Activated gamma-delta T cell treated with Interleukin-2 at 50 U/mL for 16 hours (primary cell): Measurements from ENCODE around the gene F2RL1.
"Not testable (repeated sequence)": the region's sequence is repeated elsewhere in the genome, so short reads cannot be mapped to it uniquely, and the experiment has no call there.

Experiments used
- DNase-seq: peaks from one replicate; pipeline ENCODE4 v3.0.0-alpha.2; 2020

The F2RL1 gene

GRCh38 chr5:76852772-76853171 is 33.9 kb downstream of the F2RL1 start:
- DNase-seq = no peak

- not testable (repeated sequence) for DNase-seq
Measured at GRCh38 chr5:76853741-76854140, 34.9 kb downstream of the F2RL1 start.

- DNase-seq = no peak
Measured at GRCh38 chr5:76854644-76855043, 35.8 kb downstream of the F2RL1 start.

- not testable (repeated sequence) for DNase-seq
Measured at GRCh38 chr5:76855501-76855900, 36.7 kb downstream of the F2RL1 start.

GRCh38 chr5:76855961-76856360 is 37.1 kb downstream of the F2RL1 start:
- peak; percentile 22 for DNase-seq

- not testable (repeated sequence) for DNase-seq
Measured at GRCh38 chr5:76856800-76857199, 38.0 kb downstream of the F2RL1 start.

- DNase-seq = no peak
Measured at GRCh38 chr5:76859591-76860247, 40.9 kb downstream of the F2RL1 start.

- no peak for DNase-seq
Measured at GRCh38 chr5:76861612-76862011, 42.8 kb downstream of the F2RL1 start.

GRCh38 chr5:76863001-76863400 is 44.2 kb downstream of the F2RL1 start:
- no peak for DNase-seq

- DNase-seq = no peak
Measured at GRCh38 chr5:76866503-76866902, 47.7 kb downstream of the F2RL1 start.

- DNase-seq = no peak
Measured at GRCh38 chr5:76867038-76867437, 48.2 kb downstream of the F2RL1 start.

- DNase-seq = peak; percentile 52
Measured at GRCh38 chr5:76867827-76868693, 49.2 kb downstream of the F2RL1 start.

GRCh38 chr5:76870046-76870445 is 51.2 kb downstream of the F2RL1 start:
- no peak for DNase-seq

GRCh38 chr5:76874088-76874581 is 55.3 kb downstream of the F2RL1 start:
- no peak for DNase-seq
